Upper lobe of left lung (tissue), 4 donors: ENCODE data around the gene DCLK1.

Experiments
- CTCF ChIP-seq, 6 experiments: fragments of 450-650 bp in 4 of 6; fragments of 200-600 bp in 2 of 6; sonication (generic) in 2 of 6; IDR thresholded peaks; one replicate each; pipeline ENCODE4 v1.5.1; 2016 to 2019; ENCODE audit warnings: antibody characterized with exemption in 6 of 6
- POLR2A ChIP-seq, 4 donors: fragments of 450-650 bp; IDR thresholded peaks; one replicate each; pipeline ENCODE4 v1.5.1; 2016 to 2017; ENCODE audit warnings: antibody characterized with exemption in 4 of 4, mild to moderate bottlenecking in 2 of 4

- no peak for TF ChIP-seq CTCF (IDR thresholded peaks at IDR 0.05)
- no peak for TF ChIP-seq POLR2A (IDR thresholded peaks at IDR 0.05)
Measured at GRCh38 chr13:35724446-35724845, 406.7 kb downstream of the DCLK1 start.
